HFFc6 (cell line): ENCODE measurements around the gene SRGAP1. TPM values are rescaled to one million over a fixed set of nuclear protein-coding genes. Genes with fewer than 3 reads are reported as not detected.

Experiments used
- DNase-seq: peaks from one replicate; pipeline ENCODE4 v3.0.0-alpha.2; 2018
- H3K27ac Mint-ChIP-seq: 2 replicates; pipeline ENCODE4 v1.8.0; 2020; ENCODE audit warnings: mild to moderate bottlenecking, mixed read lengths
- H3K27me3 Mint-ChIP-seq: 2 replicates; pipeline ENCODE4 v1.8.0; 2021; ENCODE audit warnings: mild to moderate bottlenecking, moderate library complexity, mixed read lengths; ENCODE audit not compliant: insufficient read depth
- H3K36me3 Mint-ChIP-seq: 2 replicates; pipeline ENCODE4 v1.8.0; 2021; ENCODE audit warnings: low read depth, mixed read lengths
- H3K4me1 Mint-ChIP-seq: 2 replicates; pipeline ENCODE4 v1.8.0; 2020; ENCODE audit warnings: low read depth, mixed read lengths
- H3K4me3 Mint-ChIP-seq: 2 replicates; pipeline ENCODE4 v1.8.0; 2020; ENCODE audit warnings: mild to moderate bottlenecking, moderate library complexity, mixed read lengths
- H3K9me3 Mint-ChIP-seq: 2 replicates; pipeline ENCODE4 v1.8.0; 2020; ENCODE audit warnings: mild to moderate bottlenecking, mixed read lengths
- CTCF ChIP-seq: fragments of 200-600 bp; sonication (generic); IDR thresholded peaks from 2 replicates; pipeline ENCODE4 v1.5.0; 2021; ENCODE audit warnings: antibody characterized with exemption, mild to moderate bottlenecking
- total RNA-seq, 6 experiments: library from RNA; stranded (reverse); fragmentation: NEBNext Ultra II Directional; extraction: Animal tissue kit (Norgen Biotek cat#: 25700); gene quantifications; 2 replicates in 1 of 6; 3 replicates in 5 of 6; pipeline ENCODE4 v1.2.3, GENCODE V29; 2021

SRGAP1 gene
- total RNA-seq, 6 experiments from 2014 or later: 35.7 to 45.8 (median 40.9) TPM

GRCh38 chr12:64205542-64205941 is 361.0 kb downstream of the SRGAP1 start:
- Mint-ChIP-seq H3K4me3 (no peak overlapping the region), H3K36me3 (peaks cover 9% of the 10 kb centered on the region), H3K27ac (no peak overlapping the region), H3K27me3 (no peaks in the 10 kb centered on the region; the same call in 1 of the 2 replicates), H3K4me1 (no peaks in the 10 kb centered on the region), H3K9me3 (peaks cover 5% of the 10 kb centered on the region)
- DNase-seq: no peak
- no peak for TF ChIP-seq CTCF

- no peak for TF ChIP-seq CTCF
- H3K27ac Mint-ChIP-seq: no peak overlapping the region
- no peaks in the 10 kb centered on the region for H3K9me3 Mint-ChIP-seq
Measured at GRCh38 chr12:64207453-64207852, 363.0 kb downstream of the SRGAP1 start.

More at GRCh38 chr12:64207453-64207852, 363.0 kb downstream of the SRGAP1 start:
- no peaks in the 10 kb centered on the region for H3K4me1 Mint-ChIP-seq
- H3K27me3 Mint-ChIP-seq: no peaks in the 10 kb centered on the region; the same call in 1 of the 2 replicates
- H3K36me3 Mint-ChIP-seq: peaks cover 13% of the 10 kb centered on the region
- DNase-seq: no peak
- no peak overlapping the region for H3K4me3 Mint-ChIP-seq

Other genes starting within 250 kb of the SRGAP1 start
- 1 to 10 TPM; 1.3 to 2.9 (median 2.0) TPM for gene DPY19L2, start 176.2 kb upstream of the SRGAP1 start, total RNA-seq
- 10 to 100 TPM; 15.3 to 17.9 (median 16.7) TPM for gene RXYLT1, start 64.8 kb upstream of the SRGAP1 start, total RNA-seq